ENCODE results near the gene ZNF324. TPM values are rescaled to one million over a fixed set of nuclear protein-coding genes. Genes with fewer than 3 reads are reported as not detected.

The ZNF324 gene
- total and polyA plus RNA-seq, 10 donors: 1.5 to 19.8 (median 12.7) TPM

- H3K4me3 ChIP-seq: no peak overlapping the region
- WGBS, 5 donors: 87 to 92% (median 88%) methylated on average over 12 of the region's 12 CpGs
- peak overlapping the region in 2 of 8 donors; percentile 90 to 91 for H3K27ac ChIP-seq
- H3K27me3 ChIP-seq (replicated peaks in 1 of 7): no peaks in the 10 kb centered on the region
- H3K4me1 ChIP-seq: peaks cover 13 to 26% (median 22%) of the 10 kb centered on the region in 6 donors
- TF ChIP-seq POLR2A (IDR thresholded peaks at IDR 0.05) (no peak), POLR2AphosphoS5 (IDR thresholded peaks at IDR 0.05) (no peak), CTCF (IDR thresholded peaks at IDR 0.05 in 8 of 11, conservative IDR thresholded peaks at IDR 0.05 in 3 of 11) (no peak)
- DNase-seq: no peak
- intact Hi-C loops (cut with DNase I; ENCODE audit: low total_unique reads): no loop called here
- H3K9me3 ChIP-seq: no peaks in the 10 kb centered on the region
- H3K36me3 ChIP-seq: peaks cover 0 to 53% (median 36%) of the 10 kb centered on the region in 6 donors
Measured at GRCh38 chr19:58474291-58474996, 7.6 kb downstream of the ZNF324 start.

GRCh38 chr19:58474997-58475713 lies 8.3 kb downstream of the ZNF324 start:
- Histone ChIP-seq H3K27me3 (replicated peaks in 1 of 7) (no peaks in the 10 kb centered on the region), H3K27ac (peak overlapping the region; percentile 84 to 95 (median 89)), H3K36me3 (peaks cover 0 to 53% (median 30%) of the 10 kb centered on the region in 6 donors), H3K4me3 (peak overlapping the region; percentile 60 to 92 (median 70)), H3K9me3 (no peaks in the 10 kb centered on the region), H3K4me1 (peaks cover 13 to 26% (median 22%) of the 10 kb centered on the region in 6 donors)
- TF ChIP-seq CTCF (IDR thresholded peaks at IDR 0.05 in 8 of 11, conservative IDR thresholded peaks at IDR 0.05 in 3 of 11) (no peak), POLR2AphosphoS5 (IDR thresholded peaks at IDR 0.05) (no peak), POLR2A (IDR thresholded peaks at IDR 0.05) (no peak)
- DNase-seq: no peak
- WGBS, 5 donors: 22 to 26% (median 25%) methylated on average over 27 of the region's 27 CpGs
- intact Hi-C loops (cut with DNase I; ENCODE audit: low total_unique reads): no loop called here

- Histone ChIP-seq H3K27me3 (replicated peaks in 1 of 7) (no peaks in the 10 kb centered on the region), H3K9me3 (no peaks in the 10 kb centered on the region), H3K27ac (peak within 1 kb of the TSS; percentile 84 to 95 (median 89)), H3K4me3 (peak within 1 kb of the TSS; percentile 60 to 92 (median 70)), H3K4me1 (peaks cover 13 to 26% (median 22%) of the 10 kb centered on the region in 6 donors), H3K36me3 (peaks cover 0 to 53% (median 27%) of the 10 kb centered on the region in 6 donors)
- peak; percentile 98 for DNase-seq
- TF ChIP-seq POLR2A (IDR thresholded peaks at IDR 0.05) (no peak), POLR2AphosphoS5 (IDR thresholded peaks at IDR 0.05) (peak; percentile 90 to 94 (median 93)), CTCF (IDR thresholded peaks at IDR 0.05 in 8 of 11, conservative IDR thresholded peaks at IDR 0.05 in 3 of 11) (peak in 4 of 11 experiments; percentile 17 to 34 (median 24))
- intact Hi-C loops (cut with DNase I; ENCODE audit: low total_unique reads): no loop called here
- WGBS, 5 donors: 0 to 1% (median 1%) methylated on average over 48 to 64 of the region's 64 CpGs
Measured at GRCh38 chr19:58475714-58476497, 9.0 kb downstream of the ZNF324 start, which contains the start of gene ZNF446. Gene ZNF446, plus strand, starts transcription at chr19:58476352. Its CDS starts 867 bp downstream, at chr19:58477219.
